Peyer's patch (tissue), 4 donors: Measurements from ENCODE around the gene MAB21L2. TPM values are rescaled to one million over a fixed set of nuclear protein-coding genes. Genes with fewer than 3 reads are reported as not detected.
A peak's percentile ranks its signal among the peaks of the same experiment; 100 is the strongest.

ENCODE experiments used
- DNase-seq, 3 donors: peaks; one replicate each; pipeline ENCODE4 v3.0.0-alpha.2; 2017 to 2019
- H3K27ac ChIP-seq, 4 donors: fragments of 200-600 bp; sonication (generic); one replicate each; pipeline ENCODE4 v1.5.1; 2016 to 2019
- H3K27me3 ChIP-seq, 2 donors: fragments of 200-600 bp; sonication (generic); one replicate each; pipeline ENCODE4 v1.5.1; 2019
- H3K36me3 ChIP-seq, 3 donors: fragments of 200-600 bp; sonication (generic); one replicate each; pipeline ENCODE4 v1.5.1; 2016 to 2019
- H3K4me1 ChIP-seq, 4 donors: fragments of 200-600 bp; sonication (generic); one replicate each; pipeline ENCODE4 v1.5.1; 2016 to 2019
- H3K4me3 ChIP-seq, 4 donors: fragments of 200-600 bp; sonication (generic); 1 replicate in 3 of 4; 2 replicates in 1 of 4; pipeline ENCODE4 v1.5.1; 2016 to 2019; ENCODE audit warnings: mild to moderate bottlenecking in 1 of 4
- H3K9me3 ChIP-seq, 4 donors: fragments of 200-600 bp; sonication (generic); one replicate each; pipeline ENCODE4 v1.5.1; 2016 to 2019; ENCODE audit warnings: mild to moderate bottlenecking in 1 of 4
- CTCF ChIP-seq, 6 experiments: fragments of 450-650 bp in 4 of 6; fragments of 200-600 bp in 2 of 6; sonication (generic) in 1 of 6; IDR thresholded peaks; one replicate each; pipeline ENCODE4 v1.5.1; 2017 to 2019; ENCODE audit warnings: antibody characterized with exemption in 6 of 6, mild to moderate bottlenecking in 3 of 6, moderate library complexity in 1 of 6
- POLR2A ChIP-seq, 2 donors: fragments of 450-650 bp; IDR thresholded peaks; one replicate each; pipeline ENCODE4 v1.5.1; 2017; ENCODE audit warnings: antibody characterized with exemption in 2 of 2, mild to moderate bottlenecking in 2 of 2, moderate library complexity in 2 of 2
- total RNA-seq, 4 donors: library from RNA; depleted of rRNA; stranded (reverse); fragments of >200 nt; gene quantifications; one replicate each; pipeline ENCODE4 v1.1.0, GENCODE V29; 2016

MAB21L2 gene
- total RNA-seq, 4 donors from 2014 or later = 3.9 to 55.3 (median 18.7) TPM

GRCh38 chr4:150591904-150592303, 10.0 kb downstream of the MAB21L2 start:
- no peak for DNase-seq
- no peaks in the 10 kb centered on the region for H3K27me3 ChIP-seq
- peaks cover 0 to 6% (median 0%) of the 10 kb centered on the region in 3 donors for H3K36me3 ChIP-seq
- no peaks in the 10 kb centered on the region for H3K4me1 ChIP-seq
- peak overlapping the region; percentile 2 to 86 (median 48) for H3K27ac ChIP-seq
- peak overlapping the region in 1 of 4 donors; percentile 10 for H3K4me3 ChIP-seq
- no peak for TF ChIP-seq CTCF (IDR thresholded peaks at IDR 0.05)
- no peaks in the 10 kb centered on the region for H3K9me3 ChIP-seq

- peak overlapping the region in 1 of 4 donors; percentile 86 for H3K27ac ChIP-seq
- no peak overlapping the region for H3K4me3 ChIP-seq
- DNase-seq = no peak
These were observed 12.0 kb downstream of the MAB21L2 start for GRCh38 chr4:150593996-150594395.

GRCh38 chr4:150598909-150599308, 17.0 kb downstream of the MAB21L2 start:
- no peak for TF ChIP-seq CTCF (IDR thresholded peaks at IDR 0.05)
- TF ChIP-seq POLR2A (IDR thresholded peaks at IDR 0.05) = no peak
- no peak overlapping the region for H3K27ac ChIP-seq
- no peaks in the 10 kb centered on the region for H3K36me3 ChIP-seq
- no peaks in the 10 kb centered on the region for H3K9me3 ChIP-seq
- no peak overlapping the region for H3K4me3 ChIP-seq
- H3K4me1 ChIP-seq = no peaks in the 10 kb centered on the region
- no peaks in the 10 kb centered on the region for H3K27me3 ChIP-seq
- no peak for DNase-seq

More at GRCh38 chr4:150593996-150594395, 12.0 kb downstream of the MAB21L2 start:
- peaks cover 0 to 6% (median 0%) of the 10 kb centered on the region in 3 donors for H3K36me3 ChIP-seq
- no peaks in the 10 kb centered on the region for H3K9me3 ChIP-seq
- TF ChIP-seq CTCF (IDR thresholded peaks at IDR 0.05) (peak in 1 of 6 experiments; percentile 4), POLR2A (IDR thresholded peaks at IDR 0.05) (no peak)
- no peaks in the 10 kb centered on the region for H3K27me3 ChIP-seq
- no peaks in the 10 kb centered on the region for H3K4me1 ChIP-seq

GRCh38 chr4:150599547-150599946, 17.6 kb downstream of the MAB21L2 start:
- no peak for TF ChIP-seq CTCF (IDR thresholded peaks at IDR 0.05)
- no peak for TF ChIP-seq POLR2A (IDR thresholded peaks at IDR 0.05)
- no peaks in the 10 kb centered on the region for H3K36me3 ChIP-seq
- no peak overlapping the region for H3K4me3 ChIP-seq
- no peak for DNase-seq
- H3K27me3 ChIP-seq = no peaks in the 10 kb centered on the region
- no peaks in the 10 kb centered on the region for H3K9me3 ChIP-seq
- no peaks in the 10 kb centered on the region for H3K4me1 ChIP-seq
- no peak overlapping the region for H3K27ac ChIP-seq

GRCh38 chr4:150600812-150601445, 19.0 kb downstream of the MAB21L2 start:
- TF ChIP-seq CTCF (IDR thresholded peaks at IDR 0.05) = no peak
- TF ChIP-seq POLR2A (IDR thresholded peaks at IDR 0.05) = no peak
- no peak overlapping the region for H3K27ac ChIP-seq
- no peak for DNase-seq
- no peak overlapping the region for H3K4me3 ChIP-seq
- H3K9me3 ChIP-seq = no peaks in the 10 kb centered on the region
- no peaks in the 10 kb centered on the region for H3K4me1 ChIP-seq
- no peaks in the 10 kb centered on the region for H3K36me3 ChIP-seq
- no peaks in the 10 kb centered on the region for H3K27me3 ChIP-seq
